H9 (cell line): ENCODE data around the gene ZNF18. TPM values are rescaled to one million over a fixed set of nuclear protein-coding genes. Genes with fewer than 3 reads are reported as not detected.

Source experiments
- DNase-seq: peaks from one replicate; pipeline ENCODE4 v3.0.0-alpha.2; 2017
- H2AFZ ChIP-seq: one replicate; pipeline ENCODE4 v1.6.1; 2013; ENCODE audit warnings: mild to moderate bottlenecking, low read length, control low read depth, moderate library complexity
- H2AK5ac ChIP-seq: 2 replicates; pipeline ENCODE4 v1.6.1; 2013; ENCODE audit warnings: low read length, control low read depth, mixed read lengths; ENCODE audit not compliant: insufficient read length
- H2BK120ac ChIP-seq: one replicate; pipeline ENCODE4 v1.6.1; 2013; ENCODE audit warnings: low read depth, mild to moderate bottlenecking, low read length, control low read depth, inconsistent platforms; ENCODE audit not compliant: poor library complexity, severe bottlenecking
- H2BK12ac ChIP-seq: 2 replicates; pipeline ENCODE4 v1.6.1; 2013; ENCODE audit warnings: low read length, control low read depth, mixed read lengths, low read depth; ENCODE audit not compliant: insufficient read length
- H2BK15ac ChIP-seq: 2 replicates; pipeline ENCODE4 v1.6.1; 2013; ENCODE audit warnings: low read depth, low read length, control low read depth
- H2BK20ac ChIP-seq: one replicate; pipeline ENCODE4 v1.6.1; 2013; ENCODE audit warnings: low read depth, mild to moderate bottlenecking, low read length, control low read depth, inconsistent platforms; ENCODE audit not compliant: poor library complexity, severe bottlenecking
- H2BK5ac ChIP-seq: 2 replicates; pipeline ENCODE4 v1.6.1; 2013; ENCODE audit warnings: low read length, control low read depth, mixed read lengths; ENCODE audit not compliant: insufficient read length
- H3K14ac ChIP-seq: 2 replicates; pipeline ENCODE4 v1.6.1; 2013; ENCODE audit warnings: low read length, control low read depth; ENCODE audit not compliant: insufficient read depth
- H3K18ac ChIP-seq: 2 replicates; pipeline ENCODE4 v1.6.1; 2013; ENCODE audit warnings: low read depth, mild to moderate bottlenecking, mixed read lengths, low read length, control low read depth; ENCODE audit not compliant: insufficient read length
- H3K23ac ChIP-seq: 2 replicates; pipeline ENCODE4 v1.6.1; 2013; ENCODE audit warnings: low read length, control low read depth, mixed read lengths, low read depth; ENCODE audit not compliant: insufficient read length
- H3K23me2 ChIP-seq: 2 replicates; pipeline ENCODE4 v1.6.1; 2013; ENCODE audit warnings: low read depth, mild to moderate bottlenecking, mixed read lengths, low read length, control low read depth; ENCODE audit not compliant: insufficient read length, poor library complexity, severe bottlenecking
- H3K27ac ChIP-seq: 2 replicates; pipeline ENCODE4 v1.5.1; 2013; ENCODE audit warnings: low read length, control low read depth, mixed read lengths, low read depth; ENCODE audit not compliant: insufficient read length
- H3K27me3 ChIP-seq: 2 replicates; pipeline ENCODE4 v1.6.1; 2013; ENCODE audit warnings: low read length, control low read depth, inconsistent platforms; ENCODE audit not compliant: insufficient read depth
- H3K4ac ChIP-seq: 2 replicates; pipeline ENCODE4 v1.6.1; 2013; ENCODE audit warnings: low read depth, mild to moderate bottlenecking, control low read depth, inconsistent platforms, low read length, moderate library complexity
- H3K4me1 ChIP-seq: 2 replicates; pipeline ENCODE4 v1.6.1; 2013; ENCODE audit warnings: low read length, control low read depth, inconsistent platforms; ENCODE audit not compliant: insufficient read depth
- H3K4me2 ChIP-seq: 2 replicates; pipeline ENCODE4 v1.6.1; 2013; ENCODE audit warnings: low read length, control low read depth, mixed read lengths; ENCODE audit not compliant: insufficient read length, insufficient read depth
- H3K56ac ChIP-seq: 2 replicates; pipeline ENCODE4 v1.6.1; 2013; ENCODE audit warnings: low read depth, mild to moderate bottlenecking, mixed read lengths, low read length, control low read depth; ENCODE audit not compliant: insufficient read length
- H3K79me1 ChIP-seq: 2 replicates; pipeline ENCODE4 v1.6.1; 2013; ENCODE audit warnings: low read depth, mild to moderate bottlenecking, moderate library complexity, low read length, control low read depth, inconsistent platforms; ENCODE audit not compliant: insufficient read depth, poor library complexity, severe bottlenecking
- H3K79me2 ChIP-seq: 2 replicates; pipeline ENCODE4 v1.6.1; 2013; ENCODE audit warnings: low read length, control low read depth, inconsistent platforms; ENCODE audit not compliant: insufficient read depth
- H3K9ac ChIP-seq: 2 replicates; pipeline ENCODE4 v1.6.1; 2013; ENCODE audit warnings: low read length, control low read depth, mixed read lengths; ENCODE audit not compliant: insufficient read length; ENCODE audit errors: extremely low read depth
- H3K9me3 ChIP-seq: one replicate; pipeline ENCODE4 v1.6.1; 2013; ENCODE audit warnings: low read depth, low read length, inconsistent platforms; ENCODE audit not compliant: control insufficient read depth
- H3T11ph ChIP-seq: one replicate; pipeline ENCODE4 v1.6.1; 2013; ENCODE audit warnings: mild to moderate bottlenecking, low read length, control low read depth, inconsistent platforms
- H4K20me1 ChIP-seq: one replicate; pipeline ENCODE4 v1.6.1; 2013; ENCODE audit not compliant: control insufficient read depth, insufficient read length, insufficient read depth
- H4K5ac ChIP-seq: 2 replicates; pipeline ENCODE4 v1.6.1; 2013; ENCODE audit warnings: low read depth, mild to moderate bottlenecking, mixed read lengths, low read length, control low read depth; ENCODE audit not compliant: insufficient read length
- H4K8ac ChIP-seq: replicated peaks from 2 replicates; pipeline ENCODE4 v1.6.1; 2013; ENCODE audit warnings: low read length, control low read depth, mixed read lengths, low read depth; ENCODE audit not compliant: insufficient read length
- H4K91ac ChIP-seq: 2 replicates; pipeline ENCODE4 v1.6.1; 2013; ENCODE audit warnings: low read depth, mild to moderate bottlenecking, moderate library complexity, mixed read lengths, low read length, control low read depth; ENCODE audit not compliant: insufficient read length
- H3K27ac Mint-ChIP-seq, 3 experiments: 2 replicates in 2 of 3; 3 replicates in 1 of 3; pipeline ENCODE4 v1.8.0; 2020 to 2021; ENCODE audit warnings: mixed read lengths in 3 of 3, mild to moderate bottlenecking in 1 of 3, moderate library complexity in 1 of 3
- H3K27me3 Mint-ChIP-seq: 2 replicates; pipeline ENCODE4 v1.8.0; 2021; ENCODE audit warnings: low read depth, mild to moderate bottlenecking, moderate library complexity, mixed read lengths
- H3K36me3 Mint-ChIP-seq, 3 experiments: 2 replicates in 2 of 3; 3 replicates in 1 of 3; pipeline ENCODE4 v1.8.0; 2020 to 2021; ENCODE audit warnings: low read depth in 3 of 3, mixed read lengths in 3 of 3; ENCODE audit not compliant: insufficient read depth in 1 of 3
- H3K4me1 Mint-ChIP-seq, 2 experiments: 2 replicates each; pipeline ENCODE4 v1.8.0; 2020; ENCODE audit warnings: mixed read lengths in 2 of 2
- H3K4me3 Mint-ChIP-seq, 2 experiments: 2 replicates in 1 of 2; 3 replicates in 1 of 2; pipeline ENCODE4 v1.8.0; 2020 to 2021; ENCODE audit warnings: mild to moderate bottlenecking in 2 of 2, mixed read lengths in 2 of 2, moderate library complexity in 1 of 2
- H3K9me3 Mint-ChIP-seq, 2 experiments: 2 replicates in 1 of 2; 3 replicates in 1 of 2; pipeline ENCODE4 v1.8.0; 2020; ENCODE audit warnings: mild to moderate bottlenecking in 2 of 2, mixed read lengths in 2 of 2, moderate library complexity in 1 of 2
- CTCF ChIP-seq: fragments of 200-600 bp; sonication (generic); conservative IDR thresholded peaks from 3 replicates; pipeline ENCODE4 v1.8.0; 2021; ENCODE audit warnings: antibody characterized with exemption, mild to moderate bottlenecking
- WGBS: extraction: QIAGEN DNeasy Blood & Tissue Kit; methylation state at CpG from one replicate; pipeline ENCODE4 v1.1.7; 2013; ENCODE audit warnings: missing lambda C conversion rate, low lambda C conversion rate, mixed read lengths; ENCODE audit not compliant: insufficient read length; ENCODE audit errors: extremely low coverage; 5-methylcytosine and 5-hydroxymethylcytosine counted together
- total RNA-seq: library from RNA; stranded (reverse); gene quantifications from 2 replicates; pipeline ENCODE4 v1.2.1, GENCODE V29; 2021

The ZNF18 gene
- total RNA-seq, 1 experiment from 2014 or later, result 6.8 TPM

GRCh38 chr17:11986179-11986941, 10.9 kb downstream of the ZNF18 start:
- no peak overlapping the region for H4K91ac ChIP-seq
- H4K5ac ChIP-seq, result no peak overlapping the region
- no peak overlapping the region for H2BK120ac ChIP-seq
- no peak overlapping the region for H3K9ac ChIP-seq
- Mint-ChIP-seq H3K36me3 (peaks cover 29 to 47% (median 34%) of the 10 kb centered on the region in 3 experiments; a peak in 6 of 7 replicates), H3K4me3 (no peak overlapping the region), H3K27me3 (no peaks in the 10 kb centered on the region), H3K4me1 (peaks cover 31 to 34% of the 10 kb centered on the region in 2 experiments), H3K9me3 (no peaks in the 10 kb centered on the region; a peak in 1 of 5 replicates), H3K27ac (peak overlapping the region in 1 of 3 experiments; percentile 10; a peak in 1 of 7 replicates)
- H3K27ac ChIP-seq, result no peak overlapping the region
- no peak overlapping the region for H2BK5ac ChIP-seq
- no peak for TF ChIP-seq CTCF
- no peak overlapping the region for H2AK5ac ChIP-seq
- no peaks in the 10 kb centered on the region for H4K20me1 ChIP-seq
- WGBS, result no CpG with 5 or more reads among the region's 4 CpGs
- no peaks in the 10 kb centered on the region for H3K79me1 ChIP-seq
- H3K14ac ChIP-seq, result no peak overlapping the region
- H3K4me1 ChIP-seq, result peaks cover 3% of the 10 kb centered on the region; the same call in 1 of the 2 replicates
- no peak for DNase-seq
- no peaks in the 10 kb centered on the region for H3K23me2 ChIP-seq
- no peak overlapping the region for H3K18ac ChIP-seq
- H2AFZ ChIP-seq, result no peak overlapping the region
- H3K79me2 ChIP-seq, result no peaks in the 10 kb centered on the region
- no peak overlapping the region for H3K4ac ChIP-seq
- H3T11ph ChIP-seq, result no peak overlapping the region
- H3K9me3 ChIP-seq, result no peaks in the 10 kb centered on the region
- H3K56ac ChIP-seq, result no peak overlapping the region
- H3K4me2 ChIP-seq, result no peak overlapping the region
- no peaks in the 10 kb centered on the region for H3K27me3 ChIP-seq
- H2BK15ac ChIP-seq, result no peak overlapping the region
- H2BK20ac ChIP-seq, result no peak overlapping the region
- no peak overlapping the region for H3K23ac ChIP-seq
- no peak overlapping the region for H2BK12ac ChIP-seq
- H4K8ac ChIP-seq, result no peak overlapping the region
